Common myeloid progenitor, CD34-positive (primary cell): ENCODE data around the gene STRADB.
A peak's percentile ranks its signal among the peaks of the same experiment; 100 is the strongest.
"Not testable (repeated sequence)": the region's sequence is repeated elsewhere in the genome, so short reads cannot be mapped to it uniquely, and the experiment has no call there.

ENCODE experiments used
- CTCF ChIA-PET: fragments of 350-600 bp; sonication (Branson Sonifier 250); formaldehyde crosslinking; loops from one replicate; lab custom pipeline; 2021; ENCODE audit warnings: antibody characterized with exemption; lab: Charles Lee
- POLR2A ChIA-PET: fragments of 350-600 bp; sonication (Branson Sonifier 250); formaldehyde crosslinking; loops from one replicate; lab custom pipeline; 2021; ENCODE audit warnings: antibody characterized with exemption; lab: Charles Lee
- DNase-seq, 3 donors: peaks; one replicate each; pipeline versions ENCODE4 v3.0.0 to v3.0.0-alpha.2; 2013
- H3K27ac ChIP-seq, 2 experiments: 1 replicate in 1 of 2; 2 replicates in 1 of 2; pipeline ENCODE4 v1.7.0; 2013; ENCODE audit warnings: inconsistent platforms in 2 of 2, low read length in 2 of 2, mild to moderate bottlenecking in 2 of 2, low read depth in 1 of 2, moderate library complexity in 1 of 2; ENCODE audit not compliant: severe bottlenecking in 2 of 2, insufficient read depth in 1 of 2, poor library complexity in 1 of 2
- H3K27me3 ChIP-seq, 5 experiments: replicated peaks in 2 of 5; 1 replicate in 3 of 5; 2 replicates in 2 of 5; pipeline versions ENCODE4 v1.6.1 to v1.7.0; 2013; ENCODE audit warnings: low read length in 4 of 5, mild to moderate bottlenecking in 2 of 5, moderate library complexity in 2 of 5, inconsistent platforms in 1 of 5; ENCODE audit not compliant: insufficient read depth in 5 of 5, control insufficient read depth in 4 of 5
- H3K36me3 ChIP-seq, 4 experiments: 1 replicate in 2 of 4; 2 replicates in 2 of 4; pipeline versions ENCODE4 v1.6.1 to v1.7.0; 2013; ENCODE audit warnings: low read length in 3 of 4, control low read depth in 1 of 4, mild to moderate bottlenecking in 1 of 4; ENCODE audit not compliant: control insufficient read depth in 4 of 4, insufficient read depth in 4 of 4
- H3K4me1 ChIP-seq, 4 experiments: 1 replicate in 3 of 4; 2 replicates in 1 of 4; pipeline versions ENCODE4 v1.6.1 to v1.7.1; 2013; ENCODE audit warnings: low read length in 3 of 4, mild to moderate bottlenecking in 3 of 4, control low read depth in 1 of 4, inconsistent platforms in 1 of 4, moderate library complexity in 1 of 4; ENCODE audit not compliant: control insufficient read depth in 4 of 4, insufficient read depth in 4 of 4; ENCODE audit errors: control extremely low read depth in 1 of 4
- H3K4me3 ChIP-seq, 7 experiments: 1 replicate in 4 of 7; 2 replicates in 3 of 7; pipeline versions ENCODE4 v1.5.1 to v1.7.0; 2013; ENCODE audit warnings: mild to moderate bottlenecking in 7 of 7, low read length in 6 of 7, moderate library complexity in 6 of 7, inconsistent platforms in 2 of 7, low read depth in 2 of 7, control low read depth in 1 of 7; ENCODE audit not compliant: insufficient read depth in 4 of 7, control insufficient read depth in 1 of 7; ENCODE audit errors: extremely low read depth in 1 of 7
- H3K9me3 ChIP-seq, 5 experiments: 1 replicate in 4 of 5; 2 replicates in 1 of 5; pipeline versions ENCODE4 v1.6.1 to v1.7.1; 2013; ENCODE audit warnings: low read length in 4 of 5, mild to moderate bottlenecking in 2 of 5, inconsistent platforms in 1 of 5, low read depth in 1 of 5, moderate library complexity in 1 of 5; ENCODE audit not compliant: control insufficient read depth in 4 of 5, insufficient read depth in 2 of 5; ENCODE audit errors: control extremely low read depth in 1 of 5
- WGBS: methylation state at CpG from one replicate; pipeline ENCODE4 v1.1.5; 2013; ENCODE audit not compliant: insufficient coverage; 5-methylcytosine and 5-hydroxymethylcytosine counted together

The STRADB gene

GRCh38 chr2:201428366-201428765 lies 23.2 kb upstream of the STRADB start:
- H3K4me3 ChIP-seq, POLR2A ChIA-PET, H3K27ac ChIP-seq, H3K36me3 ChIP-seq, H3K27me3 ChIP-seq, CTCF ChIA-PET, DNase-seq, H3K9me3 ChIP-seq: not testable (repeated sequence)
- peaks cover 2 to 17% (median 10%) of the 10 kb centered on the region in 4 experiments for H3K4me1 ChIP-seq

- POLR2A ChIA-PET: interaction anchor here (0.6 to 0.7 kb wide), 2 partner anchors 17 to 941 kb away, joined by 3 to 5 read pairs; no protein-coding TSS in a partner anchor
Measured at GRCh38 chr2:201429835-201430234, 21.7 kb upstream of the STRADB start.

GRCh38 chr2:201430322-201430721 lies 21.2 kb upstream of the STRADB start:
- not testable (repeated sequence) for H3K27ac ChIP-seq, DNase-seq, H3K4me3 ChIP-seq, H3K36me3 ChIP-seq, H3K27me3 ChIP-seq, H3K9me3 ChIP-seq
- POLR2A ChIA-PET: interaction anchor here (0.7 kb wide), 1 partner anchor 16 kb away, joined by 3 read pairs; no protein-coding TSS in a partner anchor
- WGBS: 96% methylated on average over 12 of the region's 12 CpGs
- peaks cover 3 to 21% (median 12%) of the 10 kb centered on the region in 4 experiments for H3K4me1 ChIP-seq
- CTCF ChIA-PET: interaction anchor here (1.4 to 1.7 kb wide), 2 partner anchors 10 to 21 kb away, joined by 4 to 5 read pairs; partner anchors contain the start of genes STRADB and TRAK2

More at GRCh38 chr2:201429835-201430234, 21.7 kb upstream of the STRADB start:
- not testable (repeated sequence) for H3K27ac ChIP-seq, H3K9me3 ChIP-seq, H3K36me3 ChIP-seq, H3K4me3 ChIP-seq, H3K27me3 ChIP-seq, DNase-seq
- 96% methylated on average over 3 of the region's 6 CpGs for WGBS
- H3K4me1 ChIP-seq: peaks cover 3 to 21% (median 12%) of the 10 kb centered on the region in 4 experiments
- CTCF ChIA-PET: interaction anchor here (1.4 to 1.7 kb wide), 2 partner anchors 11 to 21 kb away, joined by 4 to 5 read pairs; partner anchors contain the start of genes STRADB and TRAK2

- H3K4me3 ChIP-seq: no peak overlapping the region
- POLR2A ChIA-PET: no interaction called here
- CTCF ChIA-PET: interaction anchor here (1.2 to 1.7 kb wide), 3 partner anchors 10 to 22 kb away, joined by 3 to 5 read pairs (median 4); partner anchors contain the start of genes STRADB and TRAK2
- H3K9me3 ChIP-seq: no peaks in the 10 kb centered on the region
- H3K36me3 ChIP-seq: peaks cover 0 to 3% (median 1%) of the 10 kb centered on the region in 4 experiments
- H3K27ac ChIP-seq: no peak overlapping the region
- peaks cover 3 to 21% (median 12%) of the 10 kb centered on the region in 4 experiments for H3K4me1 ChIP-seq
- no peaks in the 10 kb centered on the region for H3K27me3 ChIP-seq
- DNase-seq: no peak
- WGBS: 100% methylated on average over 4 of the region's 5 CpGs
Measured at GRCh38 chr2:201430839-201431238, 20.7 kb upstream of the STRADB start.

DNA sequence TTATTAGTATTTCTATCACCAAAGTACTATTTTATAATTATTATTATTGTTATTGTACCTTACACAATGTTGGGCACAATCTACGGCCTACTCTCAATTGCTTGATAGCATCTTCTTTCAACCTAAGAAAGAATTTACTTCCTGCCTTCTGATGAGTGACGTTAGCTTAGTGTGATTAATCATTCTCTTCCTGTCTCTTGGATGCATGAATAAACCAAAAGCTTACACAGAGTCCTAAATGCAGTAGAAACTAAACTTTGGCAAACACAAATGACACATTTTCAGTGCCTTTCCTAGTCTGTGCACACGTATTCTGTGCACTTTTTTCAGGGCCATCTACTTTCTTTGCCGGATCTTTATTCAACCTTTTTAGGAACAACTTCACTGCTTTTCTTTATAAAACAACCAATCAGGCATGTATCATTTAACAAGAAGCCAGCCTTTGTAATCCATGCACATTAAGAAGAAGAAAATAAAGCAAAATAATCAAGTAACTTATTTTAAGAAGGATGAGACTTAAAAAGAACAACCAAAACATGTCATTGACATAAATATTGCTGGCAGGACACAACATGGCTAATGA lies 19.4 kb upstream of the STRADB start:
- Histone ChIP-seq H3K4me3 (peak overlapping the region in 2 of 7 experiments; percentile 2 to 29), H3K9me3 (no peaks in the 10 kb centered on the region), H3K27ac (peak overlapping the region in 1 of 2 experiments; percentile 46), H3K27me3 (no peaks in the 10 kb centered on the region), H3K36me3 (peaks cover 0 to 3% (median 1%) of the 10 kb centered on the region in 4 experiments), H3K4me1 (peaks cover 3 to 21% (median 12%) of the 10 kb centered on the region in 4 experiments)
- ChIA-PET POLR2A (interaction anchor here (0.6 kb wide), 1 partner anchor 83 kb away, joined by 3 read pairs; no protein-coding TSS in a partner anchor), CTCF (interaction anchor here (1.2 kb wide), 1 partner anchor 21 kb away, joined by 3 read pairs; no protein-coding TSS in a partner anchor)
- 18% methylated on average over 4 of the region's 4 CpGs for whole genome bisulfite sequencing
- peak; percentile 40 to 79 (median 63) for DNase-seq

DNA sequence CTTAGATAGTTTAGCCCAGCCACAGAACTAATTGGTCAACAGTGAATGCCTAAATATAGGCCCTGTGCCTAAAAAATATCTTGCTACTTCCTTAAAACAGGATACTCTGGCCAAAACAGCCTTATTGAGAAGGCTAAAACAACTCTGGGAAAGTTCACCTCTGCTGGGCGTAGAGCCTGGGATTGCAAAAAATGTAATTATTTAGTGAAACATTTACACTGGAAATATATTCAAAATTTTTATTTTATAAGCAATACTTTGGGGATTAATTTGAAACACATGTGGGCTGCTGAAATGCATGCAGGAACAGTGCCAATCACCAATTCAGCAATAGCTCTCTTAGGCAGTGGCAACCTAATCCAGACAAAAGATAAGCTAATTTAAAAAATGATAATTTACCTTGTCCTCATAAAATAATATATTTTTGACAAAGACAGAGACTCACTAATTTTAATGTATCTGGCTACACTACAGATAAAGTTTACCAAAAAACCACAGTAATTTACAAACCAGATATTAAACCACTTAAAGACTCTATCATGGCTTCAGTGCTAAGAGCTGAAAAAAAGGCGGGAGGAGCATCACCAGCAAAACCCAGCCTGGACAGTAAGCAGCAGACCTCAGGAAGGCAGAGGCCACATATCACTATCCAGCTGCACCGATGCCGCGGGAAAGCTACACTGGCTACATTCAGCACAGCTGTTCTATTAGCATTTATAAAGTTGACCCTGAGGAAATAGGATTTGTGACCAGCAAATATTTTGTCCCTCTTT lies 18.7 kb upstream of the STRADB start:
- CTCF ChIA-PET: interaction anchor here (0.8 kb wide), 1 partner anchor 13 kb away, joined by 3 read pairs; no protein-coding TSS in a partner anchor
- POLR2A ChIA-PET: interaction anchor here (0.7 kb wide), 1 partner anchor 27 kb away, joined by 3 read pairs; no protein-coding TSS in a partner anchor
- Histone ChIP-seq H3K27ac (peak overlapping the region in 1 of 2 experiments; percentile 46), H3K9me3 (no peaks in the 10 kb centered on the region), H3K27me3 (no peaks in the 10 kb centered on the region), H3K4me3 (no peak overlapping the region), H3K36me3 (peaks cover 0 to 3% (median 1%) of the 10 kb centered on the region in 4 experiments), H3K4me1 (peaks cover 3 to 21% (median 12%) of the 10 kb centered on the region in 4 experiments)
- peak in 1 of 3 donors; percentile 30 for DNase-seq
- WGBS: 83% methylated on average over 4 of the region's 5 CpGs
